DMS 273 treated with DMSO at 0.1 percent for 48 hours (cell line): ENCODE data around the gene KPNA1.

ENCODE experiments used
- DNase-seq: peaks from one replicate; lab custom pipeline; 2025; lab: John Stamatoyannopoulos, UW

Gene KPNA1

GRCh38 chr3:122514123-122515019 lies at the start of gene KPNA1:
Gene KPNA1 (minus strand): TSS chr3:122514939. CDS start chr3:122496565, 18,374 bp downstream.
- peak; percentile 63 for DNase-seq

- peak; percentile 69 for DNase-seq
These were observed 49.6 kb upstream of the KPNA1 start, which contains the start of the genes DTX3L and PARP9 for GRCh38 chr3:122564155-122564912. Gene DTX3L (plus strand): TSS chr3:122564338. CDS start chr3:122564427, 89 bp downstream. Gene PARP9 (minus strand): TSS chr3:122564300. CDS start chr3:122559620, 4,680 bp downstream.

DNA sequence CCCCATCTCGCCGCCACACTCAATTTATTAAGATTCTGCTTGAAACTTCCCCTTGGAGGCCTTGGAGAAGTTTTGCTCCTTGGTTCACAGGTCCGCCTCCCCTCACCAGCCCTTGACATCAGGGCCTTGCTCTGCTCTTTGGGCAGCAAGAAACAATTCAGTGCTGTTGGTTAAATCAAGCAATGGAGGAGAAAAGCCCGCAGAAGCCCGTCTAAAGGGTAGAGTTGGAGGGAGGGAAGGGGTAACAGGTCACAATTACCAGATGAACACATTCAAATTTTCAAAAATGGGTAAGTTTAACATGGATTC lies 48.9 kb upstream of the KPNA1 start:
- no peak for DNase-seq

DNA sequence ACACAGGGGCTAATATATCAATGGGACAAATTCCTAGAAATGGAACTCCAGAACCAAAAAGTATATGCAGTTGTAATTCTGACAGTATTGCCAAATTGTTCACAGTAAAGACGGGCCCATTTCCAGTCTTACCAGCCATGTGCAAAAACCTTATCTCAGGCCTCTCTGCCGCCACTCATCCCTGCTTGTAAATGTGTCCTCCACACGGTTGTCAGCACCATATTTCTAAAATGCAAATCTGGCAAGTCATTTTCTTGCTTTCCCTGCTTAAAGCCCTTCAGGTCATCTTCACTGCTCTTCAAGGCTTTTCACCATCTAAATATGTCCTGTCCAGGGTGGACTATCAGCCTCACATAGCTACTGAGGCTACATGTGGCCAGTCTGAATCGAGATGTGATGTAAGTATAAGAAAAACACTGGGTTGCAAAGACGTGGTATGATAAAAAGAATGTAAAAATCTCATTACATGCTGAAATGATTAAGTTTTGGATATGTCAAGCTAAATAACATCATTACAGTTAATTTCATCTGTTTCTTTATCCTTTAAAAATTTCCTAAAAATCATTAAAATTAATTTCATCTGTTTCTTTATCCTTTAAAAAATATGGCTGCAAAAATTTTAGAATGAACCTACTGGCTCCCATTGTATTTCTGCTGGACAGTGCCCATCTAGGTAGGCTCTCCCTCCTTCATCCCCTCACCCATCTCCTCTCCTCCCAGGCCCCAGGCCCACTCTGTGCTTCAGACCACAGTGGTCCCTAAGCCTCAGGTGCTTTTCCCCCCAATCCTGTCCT lies 48.4 kb upstream of the KPNA1 start:
- no peak for DNase-seq

DNA sequence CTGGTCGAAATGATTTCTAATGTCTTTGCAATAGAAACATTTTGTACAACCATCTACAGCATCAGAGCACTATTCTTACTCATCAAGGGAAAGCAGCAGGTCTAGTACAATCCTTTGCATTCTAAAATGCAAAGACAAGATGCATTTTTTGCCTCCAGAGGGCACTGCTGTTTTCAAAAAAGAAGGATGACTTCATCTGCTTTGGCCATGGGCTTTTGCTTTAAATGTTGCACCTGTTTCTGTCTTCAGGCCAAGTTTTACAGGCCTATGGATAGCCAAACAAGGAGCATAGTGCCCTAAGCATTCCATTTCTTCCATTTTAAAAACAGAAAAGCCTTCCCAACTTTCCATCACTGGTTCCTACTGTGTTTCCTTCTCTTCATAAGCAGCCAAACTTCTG lies 45.9 kb upstream of the KPNA1 start:
- peak; percentile 31 for DNase-seq

DNA sequence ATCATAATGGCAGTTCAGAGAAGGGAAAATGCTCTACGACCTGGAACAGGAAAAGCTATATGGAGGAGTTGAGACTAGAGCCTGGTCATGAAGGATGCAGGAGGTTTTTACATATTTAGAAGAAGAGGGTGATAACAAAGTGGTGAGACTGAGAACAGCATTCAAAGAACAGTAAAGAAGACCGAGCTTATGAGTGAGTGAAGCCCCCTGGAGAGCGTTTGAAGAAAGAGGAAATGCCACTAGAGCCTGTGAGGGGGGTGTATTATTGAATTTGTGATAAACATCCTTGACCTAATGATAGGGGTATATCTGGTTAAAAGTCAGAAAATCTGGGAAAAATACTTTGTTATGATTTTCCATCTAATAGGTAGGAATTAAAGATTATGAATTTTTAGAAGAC lies 45.2 kb upstream of the KPNA1 start:
- DNase-seq, result no peak

- no peak for DNase-seq
These were observed 43.9 kb upstream of the KPNA1 start for GRCh38 chr3:122558605-122559004.

- DNase-seq, result no peak
These were observed 42.6 kb upstream of the KPNA1 start for GRCh38 chr3:122557356-122557755.

GRCh38 chr3:122555275-122556071 lies 40.7 kb upstream of the KPNA1 start:
- no peak for DNase-seq

DNA sequence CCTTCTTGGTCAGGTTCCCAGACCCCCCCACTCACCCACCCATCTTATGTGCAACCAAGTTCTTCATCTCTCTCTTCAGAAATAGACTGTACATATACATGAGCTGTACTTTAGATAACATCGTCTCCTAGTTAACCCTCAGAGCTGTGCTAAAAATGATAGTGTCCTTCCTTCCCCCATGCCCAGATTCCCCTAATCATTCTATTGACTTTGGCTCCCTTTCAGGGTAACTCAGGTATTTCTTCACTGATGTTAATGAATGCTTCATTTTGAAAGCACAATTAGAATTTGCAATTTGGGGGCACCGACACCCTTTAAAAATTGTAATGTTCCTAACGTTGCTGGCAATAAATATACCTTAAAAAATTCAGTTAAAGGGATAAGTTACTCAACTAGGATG lies 38.4 kb upstream of the KPNA1 start:
- no peak for DNase-seq

GRCh38 chr3:122548619-122549018 lies 33.9 kb upstream of the KPNA1 start:
- no peak for DNase-seq

- DNase-seq, result no peak
These were observed 33.3 kb upstream of the KPNA1 start for GRCh38 chr3:122548076-122548475.

GRCh38 chr3:122546151-122546550 lies 31.4 kb upstream of the KPNA1 start:
- no peak for DNase-seq

- DNase-seq, result no peak
These were observed 24.3 kb upstream of the KPNA1 start for GRCh38 chr3:122538956-122539490.

DNA sequence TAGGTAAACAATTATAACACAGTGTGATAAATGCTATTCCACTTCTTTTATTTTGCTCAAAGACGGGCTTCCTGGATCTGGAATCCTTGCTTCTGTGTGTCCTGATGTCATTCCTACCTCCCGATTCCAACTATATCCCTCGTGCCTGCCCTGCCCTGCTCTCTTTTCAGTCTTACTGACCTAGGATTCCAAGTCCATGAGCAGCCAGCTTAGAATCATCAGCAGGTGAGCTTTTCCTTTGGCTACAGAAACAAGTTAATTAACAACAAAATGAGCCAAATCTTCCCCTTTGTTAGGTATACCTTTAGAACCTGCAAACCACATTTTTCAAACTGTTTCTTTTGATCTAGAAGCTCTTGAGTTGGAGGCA lies 21.9 kb upstream of the KPNA1 start:
- DNase-seq, result no peak

DNA sequence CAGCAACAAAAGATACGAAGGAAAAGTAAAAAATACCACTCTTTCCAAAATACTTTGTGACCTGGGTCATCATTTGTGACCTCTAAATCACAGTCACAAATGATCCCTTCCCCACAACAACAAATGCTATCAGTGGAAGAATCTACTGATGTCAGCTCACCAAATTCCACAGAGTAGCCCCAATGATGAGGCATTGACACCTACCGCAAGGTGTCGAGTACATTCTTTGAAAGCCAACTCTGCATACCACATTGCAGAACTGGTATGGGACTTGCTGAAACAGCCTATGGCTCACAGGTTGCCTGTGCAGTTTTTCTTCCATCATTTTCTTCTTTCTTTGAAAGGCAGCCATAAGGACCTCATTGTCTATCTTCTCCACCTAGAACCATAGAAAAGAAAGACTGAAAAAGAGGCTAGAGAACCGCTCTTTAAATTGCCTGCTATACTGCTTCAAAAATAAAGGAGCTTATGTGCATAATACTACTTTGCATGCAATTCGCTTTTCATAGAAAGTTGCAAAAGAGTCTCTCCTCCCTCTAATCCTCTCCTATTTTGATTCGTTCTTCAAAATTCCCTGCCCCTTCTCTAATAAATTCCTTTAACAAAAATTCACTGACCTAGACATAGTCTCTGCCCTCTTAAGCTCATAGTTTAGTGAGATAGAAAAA lies 21.4 kb upstream of the KPNA1 start:
- no peak for DNase-seq

DNA sequence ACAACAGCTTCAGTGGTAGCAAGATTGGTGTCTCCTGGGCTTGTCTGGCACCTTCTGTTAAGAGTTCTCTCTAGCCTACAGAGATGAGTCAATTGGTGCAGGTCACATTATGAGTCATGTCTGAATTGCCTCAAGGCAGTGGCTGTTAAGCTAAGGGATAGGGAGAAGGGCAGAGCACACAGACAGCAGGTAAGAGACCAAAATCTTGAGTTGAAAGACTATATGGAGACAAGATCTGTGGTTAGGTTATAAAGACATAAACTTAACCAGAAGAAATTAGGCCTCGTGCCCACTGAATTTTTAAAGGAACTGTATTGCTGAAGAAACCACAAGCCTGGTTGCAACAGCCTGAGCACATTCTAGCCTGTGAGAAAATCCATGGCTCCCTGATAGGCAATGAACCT lies 19.2 kb upstream of the KPNA1 start:
- no peak for DNase-seq

- no peak for DNase-seq
These were observed 18.7 kb upstream of the KPNA1 start for GRCh38 chr3:122533480-122533879.

DNA sequence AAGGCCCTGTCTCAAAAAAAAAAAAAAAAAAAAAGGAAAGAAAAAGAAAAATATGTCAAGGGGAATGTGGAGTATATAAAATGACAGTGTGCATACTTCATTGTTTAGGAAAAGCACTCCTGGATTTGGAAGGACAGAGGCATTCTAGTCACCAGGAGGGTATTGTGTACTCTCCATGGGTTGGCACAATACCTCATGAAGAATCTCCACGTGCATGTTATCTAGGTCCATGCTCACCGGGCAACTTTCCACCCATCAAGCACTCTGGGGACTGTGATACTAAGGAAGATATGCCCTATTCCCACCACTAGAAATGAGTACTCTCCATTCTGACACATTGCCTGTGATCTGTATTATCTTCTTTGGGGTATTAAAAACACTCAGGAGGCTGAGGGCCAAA lies 15.4 kb upstream of the KPNA1 start:
- DNase-seq, result no peak

- no peak for DNase-seq
These were observed 8.6 kb upstream of the KPNA1 start for GRCh38 chr3:122523317-122523716.

DNA sequence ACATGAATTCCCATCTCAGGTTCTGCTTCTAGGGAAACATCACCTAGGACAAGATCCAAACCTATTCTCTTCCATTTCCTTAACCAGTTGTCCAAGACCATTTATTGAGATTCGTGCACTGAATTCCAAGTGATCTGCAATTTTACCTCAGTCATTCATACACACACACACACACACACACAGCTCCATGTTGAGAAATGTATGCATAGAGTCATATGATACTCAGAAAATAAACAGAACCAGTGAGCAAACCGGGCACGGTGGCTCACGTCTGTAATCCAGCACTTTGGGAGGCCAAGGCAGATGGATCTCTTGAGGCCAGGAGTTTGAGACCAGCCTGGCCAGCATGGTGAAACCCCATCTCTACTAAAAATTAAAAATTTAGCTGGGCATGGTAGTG lies 6.1 kb upstream of the KPNA1 start:
- DNase-seq, result no peak
